ENCODE data around the gene SLC66A3.

Gene SLC66A3

GRCh38 chr2:11140492-11140891, 14.8 kb upstream of the SLC66A3 start:
- no peak for DNase-seq

- no peak for DNase-seq
Measured at GRCh38 chr2:11141319-11141718, 13.9 kb upstream of the SLC66A3 start.

GRCh38 chr2:11142330-11142729, 12.9 kb upstream of the SLC66A3 start:
- DNase-seq: no peak

- no peak for DNase-seq
Measured at GRCh38 chr2:11142987-11143386, 12.3 kb upstream of the SLC66A3 start.

- no peak for DNase-seq
Measured at GRCh38 chr2:11144077-11144737, 11.1 kb upstream of the SLC66A3 start.

- no peak for DNase-seq
Measured at GRCh38 chr2:11144738-11145079, 10.6 kb upstream of the SLC66A3 start.

GRCh38 chr2:11145350-11145749, 9.9 kb upstream of the SLC66A3 start:
- no peak for DNase-seq

- DNase-seq: no peak
Measured at GRCh38 chr2:11146076-11146475, 9.2 kb upstream of the SLC66A3 start.

- no peak for DNase-seq
Measured at GRCh38 chr2:11147263-11147662, 8.0 kb upstream of the SLC66A3 start.

GRCh38 chr2:11152591-11152990, 2.7 kb upstream of the SLC66A3 start:
- no peak for DNase-seq

- no peak for DNase-seq
Measured at GRCh38 chr2:11154016-11154922, 998 bp upstream of the SLC66A3 start.

GRCh38 chr2:11154923-11155380, 315 bp upstream of the SLC66A3 start:
- peak; percentile 98 for DNase-seq

- no peak for DNase-seq
Measured at GRCh38 chr2:11156396-11157075, 1.3 kb downstream of the SLC66A3 start.

- DNase-seq: no peak
Measured at GRCh38 chr2:11157296-11157695, 2.0 kb downstream of the SLC66A3 start.

- no peak for DNase-seq
Measured at GRCh38 chr2:11157731-11158130, 2.5 kb downstream of the SLC66A3 start.

- DNase-seq: no peak
Measured at GRCh38 chr2:11158916-11159573, 3.8 kb downstream of the SLC66A3 start.

GRCh38 chr2:11159574-11160170, 4.4 kb downstream of the SLC66A3 start:
- no peak for DNase-seq

- no peak for DNase-seq
Measured at GRCh38 chr2:11160256-11160655, 5.0 kb downstream of the SLC66A3 start.

- no peak for DNase-seq
Measured at GRCh38 chr2:11160731-11161455, 5.6 kb downstream of the SLC66A3 start.

GRCh38 chr2:11161747-11162146, 6.5 kb downstream of the SLC66A3 start:
- DNase-seq: no peak

- no peak for DNase-seq
Measured at GRCh38 chr2:11163439-11164317, 8.4 kb downstream of the SLC66A3 start.
